IPS DF 6.9 (cell line): ENCODE results near the gene SLITRK5.

ENCODE experiments used
- DNase-seq: peaks from one replicate; pipeline ENCODE4 v3.0.0-alpha.2; 2013; ENCODE audit warnings: low read depth, low spot score
- H3K27ac ChIP-seq: one replicate; pipeline ENCODE4 v1.5.1; 2013; ENCODE audit warnings: low read length, control low read depth
- H3K27me3 ChIP-seq: 2 replicates; pipeline ENCODE4 v1.6.1; 2013; ENCODE audit warnings: mild to moderate bottlenecking, low read length; ENCODE audit not compliant: control insufficient read depth, insufficient read depth
- H3K36me3 ChIP-seq: 2 replicates; pipeline ENCODE4 v1.6.1; 2013; ENCODE audit warnings: low read length; ENCODE audit not compliant: control insufficient read depth, insufficient read depth
- H3K4me1 ChIP-seq: 2 replicates; pipeline ENCODE4 v1.6.1; 2013; ENCODE audit warnings: low read length; ENCODE audit not compliant: control insufficient read depth, insufficient read depth
- H3K4me3 ChIP-seq: 2 replicates; pipeline ENCODE4 v1.5.1; 2013; ENCODE audit warnings: mild to moderate bottlenecking, low read length
- H3K9me3 ChIP-seq: 2 replicates; pipeline ENCODE4 v1.6.1; 2013; ENCODE audit warnings: low read length, inconsistent platforms; ENCODE audit not compliant: control insufficient read depth, insufficient read depth
- WGBS: extraction: QIAGEN DNeasy Blood & Tissue Kit; methylation state at CpG from one replicate; pipeline ENCODE4 v1.1.7; 2013; ENCODE audit warnings: mixed read lengths, missing lambda C conversion rate; ENCODE audit not compliant: insufficient read length, insufficient coverage; 5-methylcytosine and 5-hydroxymethylcytosine counted together

Gene SLITRK5

DNA sequence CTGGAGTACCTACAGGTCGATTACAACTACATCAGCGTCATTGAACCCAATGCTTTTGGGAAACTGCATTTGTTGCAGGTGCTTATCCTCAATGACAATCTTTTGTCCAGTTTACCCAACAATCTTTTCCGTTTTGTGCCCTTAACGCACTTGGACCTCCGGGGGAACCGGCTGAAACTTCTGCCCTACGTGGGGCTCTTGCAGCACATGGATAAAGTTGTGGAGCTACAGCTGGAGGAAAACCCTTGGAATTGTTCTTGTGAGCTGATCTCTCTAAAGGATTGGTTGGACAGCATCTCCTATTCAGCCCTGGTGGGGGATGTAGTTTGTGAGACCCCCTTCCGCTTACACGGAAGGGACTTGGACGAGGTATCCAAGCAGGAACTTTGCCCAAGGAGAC is 4.7 kb downstream of the SLITRK5 start:
- no peak for DNase-seq
- Histone ChIP-seq H3K9me3 (no peaks in the 10 kb centered on the region), H3K4me1 (peaks cover 5% of the 10 kb centered on the region; the same call in 1 of the 2 replicates), H3K4me3 (no peak overlapping the region), H3K27me3 (peaks cover 46% of the 10 kb centered on the region), H3K27ac (no peak overlapping the region), H3K36me3 (no peaks in the 10 kb centered on the region)
- no CpG with 5 or more reads among the region's 10 CpGs for WGBS

DNA sequence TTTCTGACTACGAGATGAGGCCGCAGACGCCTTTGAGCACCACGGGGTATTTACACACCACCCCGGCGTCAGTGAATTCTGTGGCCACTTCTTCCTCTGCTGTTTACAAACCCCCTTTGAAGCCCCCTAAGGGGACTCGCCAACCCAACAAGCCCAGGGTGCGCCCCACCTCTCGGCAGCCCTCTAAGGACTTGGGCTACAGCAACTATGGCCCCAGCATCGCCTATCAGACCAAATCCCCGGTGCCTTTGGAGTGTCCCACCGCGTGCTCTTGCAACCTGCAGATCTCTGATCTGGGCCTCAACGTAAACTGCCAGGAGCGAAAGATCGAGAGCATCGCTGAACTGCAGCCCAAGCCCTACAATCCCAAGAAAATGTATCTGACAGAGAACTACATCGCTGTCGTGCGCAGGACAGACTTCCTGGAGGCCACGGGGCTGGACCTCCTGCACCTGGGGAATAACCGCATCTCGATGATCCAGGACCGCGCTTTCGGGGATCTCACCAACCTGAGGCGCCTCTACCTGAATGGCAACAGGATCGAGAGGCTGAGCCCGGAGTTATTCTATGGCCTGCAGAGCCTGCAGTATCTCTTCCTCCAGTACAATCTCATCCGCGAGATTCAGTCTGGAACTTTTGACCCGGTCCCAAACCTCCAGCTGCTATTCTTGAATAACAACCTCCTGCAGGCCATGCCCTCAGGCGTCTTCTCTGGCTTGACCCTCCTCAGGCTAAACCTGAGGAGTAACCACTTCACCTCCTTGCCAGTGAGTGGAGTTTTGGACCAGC is 5.3 kb downstream of the SLITRK5 start:
- DNase-seq = no peak
- no CpG with 5 or more reads among the region's 33 CpGs for WGBS
- Histone ChIP-seq H3K36me3 (no peaks in the 10 kb centered on the region), H3K4me3 (no peak overlapping the region), H3K9me3 (no peaks in the 10 kb centered on the region), H3K27ac (no peak overlapping the region), H3K27me3 (peaks cover 46% of the 10 kb centered on the region), H3K4me1 (peaks cover 5% of the 10 kb centered on the region; the same call in 1 of the 2 replicates)

DNA sequence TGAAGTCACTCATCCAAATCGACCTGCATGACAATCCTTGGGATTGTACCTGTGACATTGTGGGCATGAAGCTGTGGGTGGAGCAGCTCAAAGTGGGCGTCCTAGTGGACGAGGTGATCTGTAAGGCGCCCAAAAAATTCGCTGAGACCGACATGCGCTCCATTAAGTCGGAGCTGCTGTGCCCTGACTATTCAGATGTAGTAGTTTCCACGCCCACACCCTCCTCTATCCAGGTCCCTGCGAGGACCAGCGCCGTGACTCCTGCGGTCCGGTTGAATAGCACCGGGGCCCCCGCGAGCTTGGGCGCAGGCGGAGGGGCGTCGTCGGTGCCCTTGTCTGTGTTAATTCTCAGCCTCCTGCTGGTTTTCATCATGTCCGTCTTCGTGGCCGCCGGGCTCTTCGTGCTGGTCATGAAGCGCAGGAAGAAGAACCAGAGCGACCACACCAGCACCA is 5.9 kb downstream of the SLITRK5 start:
- no peak for DNase-seq
- Histone ChIP-seq H3K27me3 (peaks cover 46% of the 10 kb centered on the region), H3K4me1 (peaks cover 5% of the 10 kb centered on the region; the same call in 1 of the 2 replicates), H3K36me3 (no peaks in the 10 kb centered on the region), H3K27ac (no peak overlapping the region), H3K4me3 (peak overlapping the region; percentile 5; the same call in 1 of the 2 replicates), H3K9me3 (no peaks in the 10 kb centered on the region)
- no CpG with 5 or more reads among the region's 29 CpGs for WGBS

DNA sequence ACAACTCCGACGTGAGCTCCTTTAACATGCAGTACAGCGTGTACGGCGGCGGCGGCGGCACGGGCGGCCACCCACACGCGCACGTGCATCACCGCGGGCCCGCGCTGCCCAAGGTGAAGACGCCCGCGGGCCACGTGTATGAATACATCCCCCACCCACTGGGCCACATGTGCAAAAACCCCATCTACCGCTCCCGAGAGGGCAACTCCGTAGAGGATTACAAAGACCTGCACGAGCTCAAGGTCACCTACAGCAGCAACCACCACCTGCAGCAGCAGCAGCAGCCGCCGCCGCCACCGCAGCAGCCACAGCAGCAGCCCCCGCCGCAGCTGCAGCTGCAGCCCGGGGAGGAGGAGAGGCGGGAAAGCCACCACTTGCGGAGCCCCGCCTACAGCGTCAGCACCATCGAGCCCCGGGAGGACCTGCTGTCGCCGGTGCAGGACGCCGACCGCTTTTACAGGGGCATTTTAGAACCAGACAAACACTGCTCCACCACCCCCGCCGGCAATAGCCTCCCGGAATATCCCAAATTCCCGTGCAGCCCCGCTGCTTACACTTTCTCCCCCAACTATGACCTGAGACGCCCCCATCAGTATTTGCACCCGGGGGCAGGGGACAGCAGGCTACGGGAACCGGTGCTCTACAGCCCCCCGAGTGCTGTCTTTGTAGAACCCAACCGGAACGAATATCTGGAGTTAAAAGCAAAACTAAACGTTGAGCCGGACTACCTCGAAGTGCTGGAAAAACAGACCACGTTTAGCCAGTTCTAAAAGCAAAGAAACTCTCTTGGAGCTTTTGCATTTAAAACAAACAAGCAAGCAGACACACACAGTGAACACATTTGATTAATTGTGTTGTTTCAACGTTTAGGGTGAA is 6.6 kb downstream of the SLITRK5 start:
- Histone ChIP-seq H3K27ac (no peak overlapping the region), H3K4me1 (peaks cover 5% of the 10 kb centered on the region; the same call in 1 of the 2 replicates), H3K36me3 (no peaks in the 10 kb centered on the region), H3K4me3 (peak overlapping the region; percentile 25; the same call in 1 of the 2 replicates), H3K27me3 (peaks cover 46% of the 10 kb centered on the region), H3K9me3 (no peaks in the 10 kb centered on the region)
- no peak for DNase-seq
- no CpG with 5 or more reads among the region's 60 CpGs for WGBS

DNA sequence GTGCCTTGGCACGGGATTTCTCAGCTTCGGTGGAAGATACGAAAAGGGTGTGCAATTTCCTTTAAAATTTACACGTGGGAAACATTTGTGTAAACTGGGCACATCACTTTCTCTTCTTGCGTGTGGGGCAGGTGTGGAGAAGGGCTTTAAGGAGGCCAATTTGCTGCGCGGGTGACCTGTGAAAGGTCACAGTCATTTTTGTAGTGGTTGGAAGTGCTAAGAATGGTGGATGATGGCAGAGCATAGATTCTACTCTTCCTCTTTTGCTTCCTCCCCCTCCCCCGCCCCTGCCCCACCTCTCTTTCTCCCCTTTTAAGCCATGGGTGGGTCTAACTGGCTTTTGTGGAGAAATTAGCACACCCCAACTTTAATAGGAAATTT is 7.2 kb downstream of the SLITRK5 start:
- WGBS = no CpG with 5 or more reads among the region's 8 CpGs
- Histone ChIP-seq H3K36me3 (no peaks in the 10 kb centered on the region), H3K4me3 (peak overlapping the region; percentile 25; the same call in 1 of the 2 replicates)

DNA sequence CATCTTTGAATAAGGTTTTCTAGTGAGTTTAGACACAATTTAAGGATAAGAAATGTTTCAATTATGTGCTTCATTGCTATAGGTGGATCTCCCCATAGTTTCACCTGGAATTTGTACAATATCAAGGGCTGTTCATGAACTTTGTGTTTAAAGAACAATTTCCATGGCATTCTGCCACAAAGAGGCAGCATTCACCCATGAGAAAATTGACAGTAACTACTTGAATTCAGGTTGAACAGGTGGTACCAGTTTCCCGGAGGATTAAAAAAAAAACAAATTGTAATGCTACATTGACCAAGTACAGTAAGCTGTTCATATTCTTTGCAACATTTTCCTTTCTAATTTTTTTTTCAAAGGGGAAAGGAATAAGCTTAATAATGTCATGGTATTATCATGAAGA is 9.1 kb downstream of the SLITRK5 start:
- Histone ChIP-seq H3K9me3 (no peaks in the 10 kb centered on the region), H3K4me3 (no peak overlapping the region), H3K4me1 (peaks cover 4% of the 10 kb centered on the region; the same call in 1 of the 2 replicates), H3K27me3 (peaks cover 30% of the 10 kb centered on the region), H3K36me3 (no peaks in the 10 kb centered on the region), H3K27ac (no peak overlapping the region)
- DNase-seq = no peak
- no CpG with 5 or more reads among the region's 1 CpG for WGBS

More for the DNA sequence above, 7.2 kb downstream of the SLITRK5 start:
- Histone ChIP-seq H3K4me1 (peaks cover 5% of the 10 kb centered on the region; the same call in 1 of the 2 replicates), H3K27me3 (peaks cover 46% of the 10 kb centered on the region), H3K9me3 (no peaks in the 10 kb centered on the region), H3K27ac (no peak overlapping the region)
- no peak for DNase-seq

DNA sequence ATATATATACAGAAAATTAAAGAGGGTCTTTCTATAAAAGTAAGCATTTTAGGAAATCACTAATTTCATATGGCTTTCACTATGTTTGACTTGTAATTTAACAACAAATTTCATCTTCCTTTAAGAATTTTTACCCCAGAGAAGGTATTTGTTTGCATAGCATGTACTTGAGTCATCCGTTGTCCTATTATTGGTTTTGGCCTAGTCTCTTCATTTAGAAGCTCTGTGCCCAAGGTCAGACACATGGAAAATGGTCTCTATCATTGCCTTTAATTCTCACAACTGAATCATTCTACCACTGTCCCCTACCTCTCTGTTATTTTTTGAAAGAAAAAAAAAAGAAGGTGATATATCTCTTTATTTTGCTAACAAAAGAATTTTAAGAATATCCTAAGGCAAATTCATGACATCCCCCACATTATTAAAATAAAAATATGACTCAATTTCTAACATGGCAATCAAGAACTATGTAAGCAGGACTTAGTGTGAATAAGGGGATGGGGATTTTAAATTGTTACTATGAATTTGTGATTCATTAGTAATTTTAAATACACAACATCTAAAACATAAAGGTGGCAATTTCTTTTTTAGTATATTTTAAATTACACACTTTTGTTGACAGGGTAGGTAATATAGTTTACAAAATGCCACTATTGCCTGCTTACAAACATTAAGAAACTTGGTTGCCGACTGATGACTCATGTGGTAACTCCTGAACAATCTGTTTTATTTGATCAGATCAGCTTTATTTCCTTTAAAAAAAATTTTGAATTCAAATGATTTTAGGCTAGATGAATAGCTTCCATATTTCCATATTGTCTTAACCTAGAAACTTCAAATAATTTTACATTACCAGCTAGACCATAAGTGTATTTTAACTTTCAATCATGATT is 13.9 kb downstream of the SLITRK5 start:
- Histone ChIP-seq H3K27ac (no peak overlapping the region), H3K4me1 (no peaks in the 10 kb centered on the region), H3K36me3 (no peaks in the 10 kb centered on the region), H3K4me3 (no peak overlapping the region), H3K9me3 (no peaks in the 10 kb centered on the region), H3K27me3 (no peaks in the 10 kb centered on the region)
- no peak for DNase-seq
- WGBS = no CpG with 5 or more reads among the region's 2 CpGs

DNA sequence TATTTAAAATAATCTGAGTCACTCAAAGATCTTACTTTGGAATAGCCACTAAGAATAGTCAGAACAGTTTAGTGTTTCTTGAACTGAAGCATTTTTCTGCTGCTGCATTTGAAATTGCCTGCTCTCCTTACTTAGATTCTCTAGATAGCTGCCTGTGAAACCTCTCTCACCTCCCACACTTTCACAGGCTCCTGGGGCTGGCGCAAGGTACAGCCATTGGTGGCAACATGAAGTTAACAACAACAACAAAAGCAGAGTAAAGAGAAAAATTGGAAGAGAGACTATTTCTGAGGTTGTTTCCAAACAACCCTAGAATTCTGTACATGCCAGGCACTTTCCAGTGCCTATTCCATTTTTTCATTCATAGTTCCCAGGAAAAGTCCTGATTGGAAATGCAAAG is 25.3 kb downstream of the SLITRK5 start:
- H3K27me3 ChIP-seq = no peaks in the 10 kb centered on the region
- no peaks in the 10 kb centered on the region for H3K4me1 ChIP-seq
- DNase-seq = no peak
- no CpG with 5 or more reads among the region's 1 CpG for WGBS
- H3K9me3 ChIP-seq = no peaks in the 10 kb centered on the region
- H3K4me3 ChIP-seq = no peak overlapping the region
- H3K27ac ChIP-seq = no peak overlapping the region
- no peaks in the 10 kb centered on the region for H3K36me3 ChIP-seq

DNA sequence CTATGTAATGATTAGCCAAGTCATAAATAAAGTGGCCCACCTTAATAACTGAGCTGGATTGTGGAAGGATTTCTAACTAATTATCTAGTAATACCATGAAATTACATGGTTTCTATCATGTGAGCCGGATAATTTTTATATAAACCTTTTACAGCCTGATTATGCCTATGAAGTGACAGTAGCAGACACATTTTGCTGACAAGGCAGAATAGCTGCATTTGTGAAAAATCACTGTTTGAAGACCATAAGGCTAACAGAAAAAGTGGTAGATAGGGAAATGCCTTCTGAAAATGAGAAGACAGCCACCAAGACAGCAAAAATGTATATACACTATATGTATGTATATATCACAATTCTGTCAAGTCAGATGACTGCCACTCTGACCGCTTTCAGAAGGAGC is 27.1 kb downstream of the SLITRK5 start:
- Histone ChIP-seq H3K36me3 (no peaks in the 10 kb centered on the region), H3K27ac (no peak overlapping the region), H3K4me1 (no peaks in the 10 kb centered on the region), H3K9me3 (no peaks in the 10 kb centered on the region), H3K4me3 (no peak overlapping the region), H3K27me3 (no peaks in the 10 kb centered on the region)
- DNase-seq = no peak
- WGBS = no CpG with 5 or more reads among the region's 2 CpGs

DNA sequence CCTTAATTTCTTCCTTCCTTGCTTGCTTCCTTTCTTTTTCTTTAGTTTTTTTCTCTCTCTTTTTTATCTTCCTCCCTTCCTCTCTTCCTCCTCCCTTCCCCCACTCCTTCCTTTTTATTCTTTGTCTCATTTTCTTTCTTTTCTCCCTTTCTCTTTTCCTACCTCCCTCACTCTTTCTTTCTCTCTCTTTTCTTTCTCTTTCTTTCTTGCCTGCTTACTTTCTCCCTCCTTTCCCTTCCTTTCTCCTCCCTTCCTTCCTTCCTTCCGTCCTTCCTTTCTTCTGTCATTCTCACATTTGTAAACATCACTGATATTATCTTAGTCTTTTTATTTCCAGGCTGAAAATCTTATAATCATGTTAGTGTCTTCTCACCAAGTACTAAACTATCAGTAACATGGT is 38.8 kb downstream of the SLITRK5 start:
- Histone ChIP-seq H3K36me3 (no peaks in the 10 kb centered on the region), H3K4me1 (no peaks in the 10 kb centered on the region), H3K27me3 (no peaks in the 10 kb centered on the region), H3K9me3 (no peaks in the 10 kb centered on the region), H3K4me3 (no peak overlapping the region), H3K27ac (no peak overlapping the region)
- DNase-seq = no peak
- WGBS = no CpG with 5 or more reads among the region's 1 CpG
